H1 (cell line): Measurements from ENCODE around the gene CPLANE2. TPM values are rescaled to one million over a fixed set of nuclear protein-coding genes. Genes with fewer than 3 reads are reported as not detected.
A peak's percentile ranks its signal among the peaks of the same experiment; 100 is the strongest.

Experiments
- CTCF ChIA-PET: fragments of 300-600 bp; sonication (Branson Sonifier 250); formaldehyde crosslinking; loops from one replicate; lab custom pipeline; 2021; ENCODE audit not compliant: partially characterized antibody; lab: Charles Lee
- POLR2A ChIA-PET: fragments of 300-600 bp; sonication (Branson Sonifier 250); formaldehyde crosslinking; loops from one replicate; lab custom pipeline; 2021; ENCODE audit warnings: inconsistent platforms; ENCODE audit not compliant: partially characterized antibody; lab: Charles Lee
- DNase-seq, 2 experiments: peaks; one replicate each; pipeline versions ENCODE4 v3.0.0 to v3.0.0-alpha.2; 2010 to 2022; ENCODE audit warnings: low spot score in 2 of 2, low read depth in 1 of 2, mixed read lengths in 1 of 2
- FAIRE-seq: peaks from 2 replicates; lab custom pipeline; 2011; peaks lifted over from hg19 to GRCh38; lab: Jason Lieb, UNC
- H2AFZ ChIP-seq: 2 replicates; pipeline ENCODE4 v1.8.1; 2012; ENCODE audit warnings: low read length, inconsistent platforms
- H2AK5ac ChIP-seq: 2 replicates; pipeline ENCODE4 v1.6.1; 2013; ENCODE audit warnings: low read depth, low read length
- H2BK120ac ChIP-seq: replicated peaks from 2 replicates; pipeline ENCODE3; 2013; ENCODE audit warnings: low read depth, low read length, inconsistent platforms
- H2BK12ac ChIP-seq: 2 replicates; pipeline ENCODE4 v1.6.1; 2013; ENCODE audit warnings: low read depth, low read length
- H2BK15ac ChIP-seq: 2 replicates; pipeline ENCODE4 v1.6.1; 2013; ENCODE audit warnings: low read length
- H2BK20ac ChIP-seq: 2 replicates; pipeline ENCODE4 v1.6.1; 2013; ENCODE audit warnings: low read length
- H2BK5ac ChIP-seq: 2 replicates; pipeline ENCODE4 v1.6.1; 2013; ENCODE audit warnings: low read depth, low read length
- H3K14ac ChIP-seq: 2 replicates; pipeline ENCODE4 v1.6.1; 2013; ENCODE audit warnings: inconsistent platforms; ENCODE audit not compliant: insufficient read length
- H3K18ac ChIP-seq: 2 replicates; pipeline ENCODE4 v1.6.1; 2013; ENCODE audit warnings: low read length; ENCODE audit errors: extremely low read depth
- H3K23ac ChIP-seq: 2 replicates; pipeline ENCODE4 v1.6.1; 2013; ENCODE audit warnings: inconsistent platforms; ENCODE audit not compliant: insufficient read length
- H3K23me2 ChIP-seq: 2 replicates; pipeline ENCODE4 v1.6.1; 2013; ENCODE audit warnings: low read depth, low read length
- H3K27ac ChIP-seq: 2 replicates; pipeline ENCODE4 v1.6.1; 2011; ENCODE audit warnings: low read depth, low read length, inconsistent platforms
- H3K27me3 ChIP-seq, 4 experiments: replicated peaks in 1 of 4; 1 replicate in 1 of 4; 2 replicates in 3 of 4; pipeline versions ENCODE4 v1.6.1 to v1.8.1; 2011 to 2013; ENCODE audit warnings: low read length in 3 of 4, mild to moderate bottlenecking in 3 of 4, inconsistent platforms in 2 of 4, mixed read lengths in 2 of 4, moderate library complexity in 1 of 4; ENCODE audit not compliant: control insufficient read depth in 3 of 4, insufficient read depth in 3 of 4; ENCODE audit errors: extremely low read depth in 1 of 4
- H3K36me3 ChIP-seq, 4 experiments: 2 replicates each; pipeline versions ENCODE4 v1.6.1 to v1.8.1; 2011 to 2013; ENCODE audit warnings: mild to moderate bottlenecking in 4 of 4, low read length in 3 of 4, moderate library complexity in 2 of 4, control low read depth in 1 of 4, inconsistent platforms in 1 of 4; ENCODE audit not compliant: insufficient read depth in 4 of 4, control insufficient read depth in 2 of 4
- H3K4ac ChIP-seq: replicated peaks from 2 replicates; pipeline ENCODE3; 2013; ENCODE audit warnings: low read length, low read depth, mixed read lengths, inconsistent platforms; ENCODE audit not compliant: insufficient read length
- H3K4me1 ChIP-seq, 4 experiments: replicated peaks in 1 of 4; 1 replicate in 1 of 4; 2 replicates in 3 of 4; pipeline versions ENCODE4 v1.6.1 to v1.8.1; 2011 to 2013; ENCODE audit warnings: low read length in 3 of 4, inconsistent platforms in 2 of 4, mixed read lengths in 1 of 4; ENCODE audit not compliant: insufficient read depth in 4 of 4, control insufficient read depth in 3 of 4
- H3K4me2 ChIP-seq, 2 experiments: 2 replicates each; pipeline versions ENCODE4 v1.6.1 to v1.8.1; 2011 to 2013; ENCODE audit warnings: low read depth in 2 of 2, low read length in 2 of 2, control low read depth in 1 of 2, inconsistent platforms in 1 of 2, mild to moderate bottlenecking in 1 of 2; ENCODE audit not compliant: insufficient read depth in 1 of 2
- H3K4me3 ChIP-seq, 4 experiments: fragments of 200-600, 300-600 bp in 1 of 4; sonication (generic), shearing (Covaris generic), sonication (Bioruptor Twin) in 1 of 4; 2 replicates each; pipeline versions ENCODE4 v1.5.1 to v1.8.1; 2011 to 2016; ENCODE audit warnings: low read length in 4 of 4, low read depth in 3 of 4, control low read depth in 2 of 4, inconsistent platforms in 2 of 4, mild to moderate bottlenecking in 2 of 4, mixed read lengths in 1 of 4, moderate library complexity in 1 of 4; ENCODE audit not compliant: insufficient read depth in 2 of 4; ENCODE audit errors: extremely low read depth in 1 of 4
- H3K56ac ChIP-seq: replicated peaks from 2 replicates; pipeline ENCODE3; 2013; ENCODE audit warnings: low read depth, mild to moderate bottlenecking, mixed read lengths, low read length, inconsistent platforms; ENCODE audit not compliant: insufficient read length
- H3K79me1 ChIP-seq: 2 replicates; pipeline ENCODE4 v1.6.1; 2013; ENCODE audit warnings: low read depth, low read length, control low read depth
- H3K79me2 ChIP-seq, 2 experiments: 2 replicates each; pipeline versions ENCODE4 v1.6.1 to v1.8.1; 2012 to 2013; ENCODE audit warnings: low read length in 2 of 2, mild to moderate bottlenecking in 2 of 2, inconsistent platforms in 1 of 2; ENCODE audit not compliant: insufficient read depth in 2 of 2, control insufficient read depth in 1 of 2
- H3K9ac ChIP-seq, 4 experiments: replicated peaks in 1 of 4; 1 replicate in 1 of 4; 2 replicates in 3 of 4; pipeline versions ENCODE4 v1.6.1 to v1.8.1; 2011 to 2013; ENCODE audit warnings: low read depth in 3 of 4, low read length in 3 of 4, control low read depth in 2 of 4, mild to moderate bottlenecking in 2 of 4, moderate library complexity in 2 of 4, inconsistent platforms in 1 of 4; ENCODE audit errors: extremely low read depth in 1 of 4
- H3K9me3 ChIP-seq, 2 experiments: 2 replicates each; pipeline versions ENCODE4 v1.6.1 to v1.8.1; 2012 to 2013; ENCODE audit warnings: mild to moderate bottlenecking in 2 of 2, moderate library complexity in 2 of 2, control low read depth in 1 of 2, inconsistent platforms in 1 of 2, low read depth in 1 of 2, low read length in 1 of 2, mixed read lengths in 1 of 2; ENCODE audit not compliant: insufficient read depth in 2 of 2
- H4K20me1 ChIP-seq, 2 experiments: replicated peaks in 1 of 2; 2 replicates each; pipeline versions ENCODE3 to v1.8.1; 2011 to 2013; ENCODE audit warnings: inconsistent platforms in 2 of 2, low read length in 2 of 2, mild to moderate bottlenecking in 1 of 2; ENCODE audit not compliant: insufficient read depth in 2 of 2, control insufficient read depth in 1 of 2
- H4K5ac ChIP-seq: 2 replicates; pipeline ENCODE4 v1.6.1; 2013; ENCODE audit warnings: low read length, low read depth, mixed read lengths, inconsistent platforms; ENCODE audit not compliant: insufficient read length
- H4K8ac ChIP-seq: 2 replicates; pipeline ENCODE4 v1.8.0; 2013; ENCODE audit warnings: mild to moderate bottlenecking, moderate library complexity, low read length, inconsistent platforms; ENCODE audit not compliant: insufficient read depth; ENCODE audit errors: extremely low read depth
- H4K91ac ChIP-seq: replicated peaks from 2 replicates; pipeline ENCODE3; 2013; ENCODE audit warnings: low read length, mixed read lengths, inconsistent platforms; ENCODE audit not compliant: insufficient read length
- POLR2AphosphoS5 ChIP-seq: IDR thresholded peaks from 2 replicates; pipeline ENCODE4 v1.6.1; 2011; ENCODE audit warnings: low read depth, low read length
- RXRA ChIP-seq: IDR thresholded peaks from 2 replicates; pipeline ENCODE4 v1.6.1; 2011; ENCODE audit warnings: low read depth, mild to moderate bottlenecking, low read length, moderate library complexity; ENCODE audit not compliant: insufficient read depth
- WGBS, 2 experiments: shearing (Covaris generic) in 1 of 2; methylation state at CpG; one replicate each; pipeline versions ENCODE4 v1.1.6 to v1.1.7; 2013 to 2015; ENCODE audit warnings: low lambda C conversion rate in 2 of 2, mixed read lengths in 2 of 2, inconsistent platforms in 1 of 2, low coverage in 1 of 2, missing lambda C conversion rate in 1 of 2; ENCODE audit not compliant: insufficient replicate concordance in 2 of 2, insufficient coverage in 1 of 2, insufficient read length in 1 of 2; ENCODE audit errors: extremely low coverage in 1 of 2, missing lambda C conversion rate in 1 of 2; 5-methylcytosine and 5-hydroxymethylcytosine counted together
- polyA plus RNA-seq, 7 experiments: library from polyadenylated mRNA; depleted of rRNA in 3 of 7; stranded (reverse) in 5 of 7; unstranded in 2 of 7; fragments of >200 nt in 5 of 7; fragments of 200-250 nt in 2 of 7; gene quantifications; 1 replicate in 5 of 7; 2 replicates in 1 of 7; 4 replicates in 1 of 7; pipeline versions ENCODE4 v1.2.1 to v1.2.3, GENCODE V29; 2011 to 2013; ENCODE audit warnings: missing spikeins in 2 of 7, mixed read lengths in 2 of 7
- total RNA-seq: library from RNA; stranded (reverse); fragmentation: NEBNext Ultra II Directional; extraction: Animal tissue kit (Norgen Biotek cat#: 25700); gene quantifications from 2 replicates; pipeline ENCODE4 v1.2.1, GENCODE V29; 2021

CPLANE2 gene
- total and polyA plus RNA-seq, 2 of the 8 experiments (the other 6 are each of a cell fraction or from before 2014, with no cell fraction given), result 2.3 to 2.5 TPM

GRCh38 chr1:16243215-16243610 is 6.2 kb upstream of the CPLANE2 start:
- H3K18ac ChIP-seq, result no peak overlapping the region
- POLR2A ChIA-PET, result interaction anchor here (1.1 kb wide), 1 partner anchor 15 kb away, joined by 4 read pairs; no protein-coding TSS in a partner anchor

More at GRCh38 chr1:16243215-16243610, 6.2 kb upstream of the CPLANE2 start:
- Histone ChIP-seq H3K9me3 (no peaks in the 10 kb centered on the region), H3K4ac (no peak overlapping the region), H2BK12ac (no peak overlapping the region), H3K4me1 (peaks cover 0 to 3% (median 0%) of the 10 kb centered on the region in 4 experiments; a peak in 1 of 7 replicates), H3K79me1 (no peaks in the 10 kb centered on the region), H3K56ac (no peak overlapping the region), H4K91ac (no peak overlapping the region), H3K27ac (no peak overlapping the region), H3K23me2 (no peaks in the 10 kb centered on the region), H3K79me2 (no peaks in the 10 kb centered on the region), H3K23ac (no peak overlapping the region), H4K5ac (no peak overlapping the region), H2AK5ac (no peak overlapping the region), H2BK5ac (no peak overlapping the region), H3K4me3 (no peak overlapping the region), H2AFZ (no peak overlapping the region), H3K9ac (no peak overlapping the region), H4K8ac (no peak overlapping the region), H2BK120ac (no peak overlapping the region), H2BK20ac (no peak overlapping the region), H3K27me3 (no peaks in the 10 kb centered on the region), H2BK15ac (no peak overlapping the region), H3K14ac (no peak overlapping the region), H4K20me1 (peaks cover 2 to 5% of the 10 kb centered on the region in 2 experiments), H3K36me3 (peaks cover 0 to 4% (median 0%) of the 10 kb centered on the region in 4 experiments; a peak in 2 of 8 replicates), H3K4me2 (no peak overlapping the region)
- 86% methylated on average over 8 of the region's 8 CpGs; no CpG with 5 or more reads in 1 of the 2 experiments for WGBS, 2 experiments
- CTCF ChIA-PET, result interaction anchor here (0.6 to 9.0 kb wide), 17 partner anchors 11 to 174 kb away, joined by 3 to 106 read pairs (median 7); partner anchors contain the start of genes ARHGEF19 and CPLANE2
- no peak for TF ChIP-seq RXRA
- peak; percentile 27; the same call in 1 of the 2 replicates for TF ChIP-seq POLR2AphosphoS5
- no peak for DNase-seq
- no peak for FAIRE-seq
